Measurements from ENCODE around the gene SENP3. TPM values are rescaled to one million over a fixed set of nuclear protein-coding genes. Genes with fewer than 3 reads are reported as not detected.
A peak's percentile ranks its signal among the peaks of the same experiment; 100 is the strongest.
"Not testable (repeated sequence)": the region's sequence is repeated elsewhere in the genome, so short reads cannot be mapped to it uniquely, and the experiment has no call there.

SENP3 gene
- total RNA-seq, 1 donor from 2014 or later: 95.6 TPM

DNA sequence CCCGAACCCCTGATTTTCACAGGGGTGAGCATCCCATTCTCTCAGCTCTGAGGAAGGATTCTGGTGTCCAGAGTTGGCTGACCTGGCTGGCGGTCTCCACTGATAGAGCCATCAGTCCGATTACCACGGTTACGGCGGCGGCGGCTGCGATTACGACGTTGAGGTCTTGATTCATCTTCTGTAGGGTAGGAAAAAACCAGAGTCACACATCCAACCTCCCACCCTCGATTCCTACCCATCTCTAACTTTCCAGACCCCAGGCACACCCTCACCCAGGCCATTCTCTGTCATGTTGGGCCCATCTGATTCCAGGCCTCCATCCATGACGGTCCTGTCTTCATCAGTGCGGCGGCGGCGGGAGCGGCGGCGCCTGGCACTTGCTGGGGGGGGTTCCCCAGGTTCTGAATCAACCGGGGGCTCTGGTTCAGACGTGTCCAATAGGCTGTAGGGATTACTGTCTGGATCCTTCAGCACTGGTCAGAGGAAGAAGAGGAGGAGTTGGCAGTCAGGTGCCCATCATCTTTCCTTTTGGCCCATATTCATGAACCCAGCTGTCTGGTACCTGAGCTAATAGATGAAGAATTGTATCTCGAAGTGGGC is 30.8 kb downstream of the SENP3 start:
- DNase-seq (ENCODE audit: low read depth, low spot score): no peak

GRCh38 chr17:7593296-7593695 is 31.6 kb downstream of the SENP3 start:
- no peak for DNase-seq (ENCODE audit: low read depth, low spot score)

GRCh38 chr17:7597561-7597960 is 35.8 kb downstream of the SENP3 start:
- DNase-seq (ENCODE audit: low read depth, low spot score): not testable (repeated sequence)

DNA sequence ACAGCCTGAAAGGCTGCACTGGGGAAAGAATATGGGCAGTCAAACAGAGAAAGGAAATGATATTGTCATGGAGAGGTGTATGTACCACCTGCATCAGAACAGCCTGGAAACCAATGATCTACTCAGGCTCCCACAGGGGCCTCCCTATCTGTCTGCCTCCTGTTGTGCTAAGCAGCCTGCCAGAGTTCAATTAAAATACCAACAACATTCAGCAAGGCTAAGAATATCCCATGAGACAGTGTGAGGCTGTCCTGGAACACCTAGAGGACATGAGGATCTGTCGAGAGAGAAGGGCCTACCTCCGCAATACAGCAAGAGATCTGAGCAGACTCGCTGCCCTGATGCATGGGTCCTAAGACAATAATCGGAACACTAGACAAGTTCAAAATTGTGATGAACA is 44.6 kb downstream of the SENP3 start:
- no peak for DNase-seq (ENCODE audit: low read depth, low spot score)

- no peak for DNase-seq (ENCODE audit: low read depth, low spot score)
These were observed 48.9 kb downstream of the SENP3 start for GRCh38 chr17:7610641-7611040.

DNA sequence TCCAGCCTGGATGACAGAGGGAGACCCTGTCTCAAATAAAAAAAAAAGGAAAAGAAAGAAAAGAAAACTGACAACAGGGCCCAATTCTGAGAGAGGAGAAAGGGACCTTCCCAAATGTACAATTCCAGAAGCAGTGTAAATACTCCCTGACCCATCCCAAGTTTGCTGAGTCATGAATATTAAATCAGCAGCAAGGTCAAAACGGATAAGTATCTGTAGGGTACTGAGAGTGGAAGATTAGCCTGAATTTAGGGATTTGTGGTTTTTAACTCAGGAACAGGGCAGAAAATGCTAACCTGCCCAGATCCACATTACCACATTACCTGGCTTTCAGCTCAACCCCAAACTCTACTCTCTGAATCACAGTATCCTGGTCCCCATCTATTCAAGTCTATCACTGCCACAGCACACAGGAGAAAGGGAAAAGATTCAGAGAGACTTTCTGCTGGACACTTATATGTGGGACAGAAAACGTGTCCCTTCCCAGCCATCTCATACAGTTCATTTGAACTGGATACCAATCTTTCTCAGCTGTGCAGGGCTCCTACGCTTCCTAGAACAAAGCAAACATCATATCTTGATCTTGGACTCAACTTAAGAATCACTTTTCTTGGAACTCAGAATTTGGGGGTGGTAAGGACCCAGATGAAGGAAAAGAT is 50.0 kb downstream of the SENP3 start:
- DNase-seq (ENCODE audit: low read depth, low spot score): no peak

DNA sequence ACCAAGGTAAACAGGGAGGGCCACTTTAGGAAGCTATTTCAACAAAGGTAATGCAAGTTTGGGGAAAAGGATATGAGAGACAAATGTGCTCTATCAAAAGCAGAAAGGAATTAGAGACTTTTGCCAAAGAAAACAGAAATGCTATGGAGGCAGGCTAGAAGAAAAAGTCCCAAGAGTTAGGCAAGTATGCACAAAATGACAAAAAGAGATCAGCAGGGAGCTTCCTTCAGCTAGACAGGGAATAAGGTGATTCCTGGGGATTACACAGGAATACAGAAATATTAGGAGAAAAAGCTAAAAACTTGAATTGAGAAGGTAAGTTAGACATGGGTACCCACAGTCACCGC is 50.5 kb downstream of the SENP3 start:
- DNase-seq (ENCODE audit: low read depth, low spot score): no peak

DNA sequence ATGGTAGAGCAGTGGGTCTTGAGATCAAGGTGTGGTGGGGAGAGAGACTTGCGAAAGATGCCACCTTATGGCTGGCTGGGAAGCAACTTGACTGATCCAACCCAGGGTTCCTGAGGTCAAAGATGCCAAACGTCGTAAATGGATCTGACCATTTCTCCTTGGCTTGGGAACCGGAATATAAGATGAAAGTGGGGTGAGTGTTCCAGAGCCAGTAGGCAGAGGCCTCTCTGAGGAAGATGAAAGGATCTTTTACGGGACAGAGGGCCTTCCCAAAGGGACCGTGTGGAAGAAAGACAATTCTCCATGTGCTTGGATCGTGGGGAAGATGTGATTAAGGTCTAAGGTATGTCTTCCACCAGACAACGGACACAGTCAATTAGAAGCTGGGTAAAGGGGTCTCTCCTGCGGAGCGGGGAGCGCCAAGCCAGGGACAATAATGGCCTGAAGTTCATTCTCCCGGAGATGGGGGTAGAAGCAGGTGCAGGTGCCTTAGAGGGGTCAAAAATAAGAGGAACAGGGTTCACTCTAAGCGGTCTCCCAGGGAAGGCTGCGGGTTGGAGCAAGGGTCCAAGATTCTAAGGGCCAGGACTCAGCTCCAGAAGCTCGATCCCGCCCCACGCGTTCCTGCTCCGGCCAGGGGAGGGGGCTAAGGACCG is 52.2 kb downstream of the SENP3 start:
- DNase-seq (ENCODE audit: low read depth, low spot score): no peak

- DNase-seq (ENCODE audit: low read depth, low spot score): peak; percentile 99
These were observed 52.9 kb downstream of the SENP3 start, which contains the start of gene FXR2 for GRCh38 chr17:7614425-7615264. Gene FXR2, minus strand, starts transcription at chr17:7614897. Its CDS starts 365 bp downstream, at chr17:7614532.

- no peak for DNase-seq (ENCODE audit: low read depth, low spot score)
These were observed 53.6 kb downstream of the SENP3 start for GRCh38 chr17:7615265-7615747.

DNA sequence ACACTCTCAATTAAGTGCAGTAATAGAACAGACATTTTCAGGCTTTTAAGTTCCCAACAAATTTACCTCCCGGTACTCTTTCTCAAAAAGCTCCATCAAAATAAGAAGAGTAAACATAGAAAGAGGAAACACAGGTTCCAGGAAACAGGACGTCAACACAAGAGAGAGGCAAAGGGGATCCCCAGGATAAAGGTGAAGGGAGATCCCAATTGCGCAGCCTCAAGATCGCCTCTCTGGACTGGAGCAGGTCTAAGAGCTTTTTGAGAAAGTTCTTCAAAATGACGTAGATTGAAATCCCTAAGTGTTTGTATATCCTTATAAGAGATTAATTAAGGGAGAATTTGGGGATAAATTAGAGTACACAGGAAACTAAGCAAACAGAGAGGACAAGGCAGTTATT is 56.9 kb downstream of the SENP3 start:
- DNase-seq (ENCODE audit: low read depth, low spot score): no peak

- DNase-seq (ENCODE audit: low read depth, low spot score): no peak
These were observed 59.1 kb downstream of the SENP3 start for GRCh38 chr17:7620835-7621234.

Other genes starting within 250 kb of the SENP3 start
- 24.8 and 41.6 TPM in 2 replicates for gene GPS2, start 246.6 kb upstream of the SENP3 start, total RNA-seq
- 14.4 and 28.3 TPM in 2 replicates for gene NEURL4, start 232.6 kb upstream of the SENP3 start, total RNA-seq
- gene ACAP1, start 225.4 kb upstream of the SENP3 start, total RNA-seq: 0.53 TPM in 1 of 2 replicates, not detected in the other
- 2.5 and 4.0 TPM in 2 replicates for gene KCTD11, start 209.8 kb upstream of the SENP3 start, total RNA-seq
- gene TMEM95, start 206.8 kb upstream of the SENP3 start, total RNA-seq: not detected in 2 replicates
- 0.26 and 0.60 TPM in 2 replicates for gene TNK1, start 180.8 kb upstream of the SENP3 start, total RNA-seq
- 17.5 and 18.7 TPM in 2 replicates for gene PLSCR3, start 167.4 kb upstream of the SENP3 start, total RNA-seq
- gene TMEM256, start 157.8 kb upstream of the SENP3 start, total RNA-seq: 56.9 and 189 TPM in 2 replicates
- gene NLGN2, start 154.1 kb upstream of the SENP3 start, total RNA-seq: 1.7 and 2.6 TPM in 2 replicates
- not detected in 2 replicates for gene SPEM1, start 141.6 kb upstream of the SENP3 start, total RNA-seq
- gene SPEM2, start 136.3 kb upstream of the SENP3 start, total RNA-seq: not detected in 2 replicates
- gene SPEM3, start 133.1 kb upstream of the SENP3 start, total RNA-seq: not detected in 2 replicates
- gene TMEM102, start 126.5 kb upstream of the SENP3 start, total RNA-seq: 5.2 and 7.3 TPM in 2 replicates
- 0.42 and 0.73 TPM in 2 replicates for gene FGF11, start 122.4 kb upstream of the SENP3 start, total RNA-seq
- 7.1 and 7.5 TPM in 2 replicates for gene CHRNB1, start 116.9 kb upstream of the SENP3 start, total RNA-seq
- 10.8 and 11.2 TPM in 2 replicates for gene ZBTB4, start 82.3 kb upstream of the SENP3 start, total RNA-seq
- gene SLC35G6, start 80.5 kb upstream of the SENP3 start, total RNA-seq: not detected in 2 replicates
- 65.3 and 93.4 TPM in 2 replicates for gene POLR2A, start 77.6 kb upstream of the SENP3 start, total RNA-seq
- gene TNFSF12, start 12.9 kb upstream of the SENP3 start, total RNA-seq: 6.1 and 8.2 TPM in 2 replicates
- gene TNFSF13, start 3.2 kb upstream of the SENP3 start, total RNA-seq: 1.1 and 1.3 TPM in 2 replicates
- 2.0 and 3.6 TPM in 2 replicates for gene CD68, start 17.7 kb downstream of the SENP3 start, total RNA-seq
- 72.5 and 100 TPM in 2 replicates for gene MPDU1, start 21.9 kb downstream of the SENP3 start, total RNA-seq
- 0.07 TPM in 1 of 2 replicates, not detected in the other for gene SOX15, start 28.2 kb downstream of the SENP3 start, total RNA-seq
- 44.4 and 46.0 TPM in 2 replicates for gene FXR2, start 53.0 kb downstream of the SENP3 start, total RNA-seq
- 21.2 and 25.1 TPM in 2 replicates for gene SAT2, start 65.9 kb downstream of the SENP3 start, total RNA-seq
- gene SHBG, start 68.2 kb downstream of the SENP3 start, total RNA-seq: 0.13 TPM in 1 of 2 replicates, not detected in the other
- gene ATP1B2, start 89.0 kb downstream of the SENP3 start, total RNA-seq: not detected in 2 replicates
- 50.9 and 53.7 TPM in 2 replicates for gene TP53, start 125.6 kb downstream of the SENP3 start, total RNA-seq
- gene WRAP53, start 126.6 kb downstream of the SENP3 start, total RNA-seq: 9.6 and 13.7 TPM in 2 replicates
- 0.07 and 0.40 TPM in 2 replicates for gene EFNB3, start 143.3 kb downstream of the SENP3 start, total RNA-seq
- under 0.01 and 0.07 TPM in 2 replicates for gene DNAH2, start 155.8 kb downstream of the SENP3 start, total RNA-seq

Data from pulmonary artery endothelial cell (primary cell).